GM23338 (cell line): ENCODE results near the gene MBLAC1. TPM values are rescaled to one million over a fixed set of nuclear protein-coding genes. Genes with fewer than 3 reads are reported as not detected.

Experiments
- ATAC-seq: fragments of 200-7000 bp; cut with Tn5 transposase; 3 replicates; pipeline ENCODE4 v1.9.1; 2020
- DNase-seq: peaks from one replicate; pipeline ENCODE4 v3.0.0-alpha.2; 2015; ENCODE audit warnings: low spot score
- H2AFZ ChIP-seq: fragments of 200-600 bp; sonication (generic); 2 replicates; pipeline ENCODE4 v1.8.0; 2016; ENCODE audit warnings: antibody characterized with exemption, mild to moderate bottlenecking, moderate library complexity
- H3F3A ChIP-seq: fragments of 200-600 bp; sonication (generic); replicated peaks from 2 replicates; pipeline ENCODE4 v1.8.0; 2017; ENCODE audit warnings: antibody characterized with exemption, mixed run types, low read depth
- H3K27ac ChIP-seq: fragments of 200-600 bp; sonication (generic); 2 replicates; pipeline ENCODE4 v1.6.1; 2016; ENCODE audit warnings: low read depth
- H3K27me3 ChIP-seq: fragments of 200-600 bp; sonication (generic); 2 replicates; pipeline ENCODE4 v1.8.0; 2016; ENCODE audit warnings: mild to moderate bottlenecking, mixed run types, moderate library complexity; ENCODE audit not compliant: insufficient read depth
- H3K36me3 ChIP-seq: fragments of 200-600 bp; sonication (generic); 2 replicates; pipeline ENCODE4 v1.8.0; 2016; ENCODE audit warnings: mild to moderate bottlenecking; ENCODE audit not compliant: insufficient read depth
- H3K4me1 ChIP-seq: fragments of 200-600 bp; sonication (generic); 2 replicates; pipeline ENCODE4 v1.8.0; 2016; ENCODE audit warnings: mild to moderate bottlenecking, moderate library complexity; ENCODE audit not compliant: insufficient read depth
- H3K4me2 ChIP-seq: fragments of 200-600 bp; sonication (generic); 2 replicates; pipeline ENCODE4 v1.7.1; 2017; ENCODE audit warnings: mixed run types
- H3K4me3 ChIP-seq: fragments of 200-600 bp; sonication (generic); 2 replicates; pipeline ENCODE4 v1.6.1; 2016; ENCODE audit warnings: mixed run types
- H3K79me2 ChIP-seq: fragments of 200-600 bp; sonication (generic); replicated peaks from 2 replicates; pipeline ENCODE4 v1.8.0; 2017; ENCODE audit warnings: mild to moderate bottlenecking; ENCODE audit not compliant: insufficient read depth
- H3K9me2 ChIP-seq: fragments of 200-600 bp; sonication (generic); 2 replicates; pipeline ENCODE4 v1.8.0; 2017; ENCODE audit not compliant: insufficient read depth
- H4K20me1 ChIP-seq: fragments of 200-600 bp; sonication (generic); replicated peaks from 2 replicates; pipeline ENCODE4 v1.8.0; 2017; ENCODE audit warnings: mild to moderate bottlenecking; ENCODE audit not compliant: insufficient read depth
- H3K27ac Mint-ChIP-seq: 2 replicates; pipeline ENCODE4 v1.8.0; 2020; ENCODE audit warnings: inconsistent platforms, mild to moderate bottlenecking, moderate library complexity, mixed read lengths
- H3K27me3 Mint-ChIP-seq: 3 replicates; pipeline ENCODE4 v1.8.0; 2022; ENCODE audit warnings: low read depth, mild to moderate bottlenecking, moderate library complexity, mixed read lengths, inconsistent platforms; ENCODE audit not compliant: insufficient read depth, poor library complexity
- H3K36me3 Mint-ChIP-seq: 3 replicates; pipeline ENCODE4 v1.8.0; 2021; ENCODE audit warnings: low read depth, mild to moderate bottlenecking, inconsistent platforms, moderate library complexity, mixed read lengths
- H3K4me1 Mint-ChIP-seq: 3 replicates; pipeline ENCODE4 v1.8.0; 2020; ENCODE audit warnings: mild to moderate bottlenecking, inconsistent platforms, mixed read lengths
- H3K4me3 Mint-ChIP-seq: 3 replicates; pipeline ENCODE4 v1.8.0; 2021; ENCODE audit warnings: moderate library complexity, mild to moderate bottlenecking, inconsistent platforms, mixed read lengths
- H3K9me3 Mint-ChIP-seq: 3 replicates; pipeline ENCODE4 v1.8.0; 2020; ENCODE audit warnings: moderate library complexity, mild to moderate bottlenecking, inconsistent platforms, mixed read lengths
- JUNB ChIP-seq: IDR thresholded peaks from one replicate; pipeline ENCODE4 v1.6.1; 2016; ENCODE audit warnings: antibody characterized with exemption; ENCODE audit not compliant: unreplicated experiment
- NANOG ChIP-seq: IDR thresholded peaks from 2 replicates; pipeline ENCODE4 v1.6.1; 2016; ENCODE audit warnings: antibody characterized with exemption, borderline replicate concordance
- POLR2AphosphoS5 ChIP-seq: IDR thresholded peaks from 2 replicates; pipeline ENCODE4 v1.6.1; 2016; ENCODE audit warnings: antibody characterized with exemption, low read depth
- STAT1 ChIP-seq: IDR thresholded peaks from one replicate; pipeline ENCODE4 v1.6.1; 2016; ENCODE audit warnings: antibody characterized with exemption; ENCODE audit not compliant: unreplicated experiment
- ZNF114 ChIP-seq: fragments of 250-450 bp; sonication (Bioruptor Pico); IDR thresholded peaks from 2 replicates; pipeline ENCODE4 v1.5.0; 2020; ENCODE audit warnings: mild to moderate bottlenecking, moderate library complexity
- ZNF331 ChIP-seq: fragments of 250-450 bp; sonication (Bioruptor Pico); IDR thresholded peaks from 2 replicates; pipeline ENCODE4 v1.5.0; 2020; ENCODE audit warnings: low read depth, mild to moderate bottlenecking, moderate library complexity
- polyA plus RNA-seq: library from polyadenylated mRNA; unstranded; fragments of >200 nt; fragmentation: Nextera tagmentation; extraction: Ambion mirVana; gene quantifications from 2 replicates; pipeline ENCODE4 v1.2.1, GENCODE V29; 2016
- total RNA-seq: library from RNA; depleted of rRNA; stranded (reverse); fragments of >200 nt; shearing (Covaris generic); gene quantifications from 2 replicates; pipeline ENCODE4 v1.2.3, GENCODE V29; 2014

MBLAC1 gene
- total and polyA plus RNA-seq, 2 experiments from 2014 or later, result 2.7 to 5.7 TPM

- H3K27ac ChIP-seq, result no peak overlapping the region
- Mint-ChIP-seq H3K4me1 (peaks cover 8% of the 10 kb centered on the region; the same call in 2 of the 3 replicates), H3K36me3 (peaks cover 16% of the 10 kb centered on the region; the same call in 2 of the 3 replicates), H3K27ac (no peak overlapping the region), H3K4me3 (no peak overlapping the region), H3K27me3 (peaks cover 24% of the 10 kb centered on the region), H3K9me3 (no peaks in the 10 kb centered on the region; the same call in 2 of the 3 replicates)
- H3K9me2 ChIP-seq, result no peaks in the 10 kb centered on the region
- peaks cover 13% of the 10 kb centered on the region for H3K79me2 ChIP-seq
- TF ChIP-seq STAT1 (no peak), POLR2AphosphoS5 (no peak), ZNF114 (CRISPR knock-in tag) (no peak), NANOG (no peak)
- H3K4me2 ChIP-seq, result no peak overlapping the region
- no peak for ATAC-seq
- H3F3A ChIP-seq, result peaks cover 34% of the 10 kb centered on the region
- DNase-seq, result no peak
- H4K20me1 ChIP-seq, result no peaks in the 10 kb centered on the region; the same call in 1 of the 2 replicates
- no peaks in the 10 kb centered on the region for H3K36me3 ChIP-seq
- H3K4me3 ChIP-seq, result no peak overlapping the region
- H3K27me3 ChIP-seq, result peaks cover 2% of the 10 kb centered on the region; the same call in 1 of the 2 replicates
- no peak overlapping the region for H2AFZ ChIP-seq
- peaks cover 8% of the 10 kb centered on the region for H3K4me1 ChIP-seq
These were observed 4.2 kb upstream of the MBLAC1 start for GRCh38 chr7:100122568-100122967.

- DNase-seq, result no peak
- H3K79me2 ChIP-seq, result peaks cover 5% of the 10 kb centered on the region
- peaks cover 30% of the 10 kb centered on the region for H3F3A ChIP-seq
- H3K27ac ChIP-seq, result no peak overlapping the region
- no peak for ATAC-seq
- no peak overlapping the region for H3K4me3 ChIP-seq
- H4K20me1 ChIP-seq, result no peaks in the 10 kb centered on the region; the same call in 1 of the 2 replicates
- peaks cover 21% of the 10 kb centered on the region for H3K27me3 ChIP-seq
- no peaks in the 10 kb centered on the region for H3K36me3 ChIP-seq
- no peak overlapping the region for H3K4me2 ChIP-seq
- TF ChIP-seq STAT1, result no peak
- TF ChIP-seq JUNB, result no peak
- no peak for TF ChIP-seq ZNF331
- TF ChIP-seq NANOG, result no peak
- TF ChIP-seq ZNF114 (CRISPR knock-in tag), result no peak
- TF ChIP-seq POLR2AphosphoS5, result 0 out of 2 replicates have a peak, but pooled peaks have one; percentile 22
- peaks cover 12% of the 10 kb centered on the region; the same call in 2 of the 3 replicates for H3K4me1 Mint-ChIP-seq
- H3K4me3 Mint-ChIP-seq, result peak overlapping the region; percentile 28; the same call in 2 of the 3 replicates
- no peaks in the 10 kb centered on the region for H3K9me2 ChIP-seq
- no peak overlapping the region for H3K27ac Mint-ChIP-seq
- H3K4me1 ChIP-seq, result peaks cover 8% of the 10 kb centered on the region
- no peak overlapping the region for H2AFZ ChIP-seq
- no peaks in the 10 kb centered on the region for H3K9me3 Mint-ChIP-seq
- peaks cover 28% of the 10 kb centered on the region for H3K27me3 Mint-ChIP-seq
- H3K36me3 Mint-ChIP-seq, result peaks cover 9% of the 10 kb centered on the region; the same call in 1 of the 3 replicates
These were observed 2.2 kb upstream of the MBLAC1 start for GRCh38 chr7:100124301-100125230.

GRCh38 chr7:100126239-100126930, 382 bp upstream of the MBLAC1 start:
- Mint-ChIP-seq H3K4me3 (peak overlapping the region; percentile 99), H3K27ac (peak overlapping the region; percentile 99), H3K36me3 (peaks cover 9% of the 10 kb centered on the region; the same call in 1 of the 3 replicates), H3K27me3 (peaks cover 25% of the 10 kb centered on the region), H3K4me1 (peaks cover 6% of the 10 kb centered on the region; the same call in 2 of the 3 replicates), H3K9me3 (no peaks in the 10 kb centered on the region)
- no peaks in the 10 kb centered on the region for H3K36me3 ChIP-seq
- DNase-seq (no peak), ATAC-seq (no peak)
- H2AFZ ChIP-seq, result peak overlapping the region; percentile 94
- 0 out of 2 replicates have a peak, but pooled peaks have one; percentile 26 for TF ChIP-seq ZNF114 (CRISPR knock-in tag)
- TF ChIP-seq JUNB, result no peak
- H3F3A ChIP-seq, result peaks cover 23% of the 10 kb centered on the region
- H3K9me2 ChIP-seq, result no peaks in the 10 kb centered on the region
- peak overlapping the region; percentile 100 for H3K27ac ChIP-seq
- no peaks in the 10 kb centered on the region; the same call in 1 of the 2 replicates for H4K20me1 ChIP-seq
- H3K27me3 ChIP-seq, result peaks cover 21% of the 10 kb centered on the region
- peak overlapping the region; percentile 96 for H3K4me2 ChIP-seq
- peaks cover 5% of the 10 kb centered on the region for H3K79me2 ChIP-seq
- H3K4me1 ChIP-seq, result no peaks in the 10 kb centered on the region; the same call in 1 of the 2 replicates
- peak overlapping the region; percentile 99 for H3K4me3 ChIP-seq
